GM12892 (cell line): ENCODE measurements around the gene PLXDC1.
"Not testable (repeated sequence)": the region's sequence is repeated elsewhere in the genome, so short reads cannot be mapped to it uniquely, and the experiment has no call there.

Experiments used
- DNase-seq: peaks from one replicate; pipeline ENCODE4 v3.0.0; 2011; ENCODE audit not compliant: insufficient read length
- FAIRE-seq: peaks from 2 replicates; lab custom pipeline; 2011; peaks lifted over from hg19 to GRCh38; lab: Jason Lieb, UNC
- POLR2A ChIP-seq: IDR thresholded peaks from 2 replicates; pipeline ENCODE4 v1.6.1; 2011; ENCODE audit warnings: low read depth, low read length, control low read depth
- POLR2AphosphoS5 ChIP-seq: IDR thresholded peaks from 2 replicates; pipeline ENCODE4 v1.6.1; 2011; ENCODE audit warnings: low read depth, low read length, control low read depth
- TAF1 ChIP-seq: IDR thresholded peaks from 2 replicates; pipeline ENCODE4 v1.6.1; 2011; ENCODE audit warnings: low read depth, mild to moderate bottlenecking, control low read depth, low read length, borderline replicate concordance

The PLXDC1 gene

DNA sequence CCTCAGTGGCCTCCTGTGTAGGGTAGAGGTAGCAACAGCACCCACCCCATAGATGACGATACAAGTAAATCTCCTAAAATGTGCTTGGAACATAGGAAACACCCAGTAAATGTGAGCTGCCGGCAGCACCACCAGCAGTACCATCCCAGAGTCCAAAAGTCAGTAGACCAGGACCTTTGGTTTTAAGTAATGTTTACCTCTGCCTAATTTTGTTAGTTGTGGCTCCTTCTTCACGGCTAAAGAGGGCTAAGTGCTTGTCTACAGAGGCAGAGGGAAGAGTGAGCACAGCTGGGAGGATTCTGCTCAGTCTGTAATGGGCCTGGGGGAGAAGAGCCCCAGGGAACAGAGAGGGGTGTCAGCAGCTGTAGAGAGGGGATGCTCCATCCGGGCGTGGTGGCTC, 92.9 kb downstream of the PLXDC1 start:
- TF ChIP-seq TAF1 (no peak), POLR2A (no peak), POLR2AphosphoS5 (no peak)
- FAIRE-seq (no peak), DNase-seq (no peak)

GRCh38 chr17:39057701-39058206, 93.7 kb downstream of the PLXDC1 start:
- FAIRE-seq (peak; percentile 17), DNase-seq (no peak)
- no peak for TF ChIP-seq POLR2AphosphoS5
- TF ChIP-seq TAF1: no peak
- no peak for TF ChIP-seq POLR2A

DNA sequence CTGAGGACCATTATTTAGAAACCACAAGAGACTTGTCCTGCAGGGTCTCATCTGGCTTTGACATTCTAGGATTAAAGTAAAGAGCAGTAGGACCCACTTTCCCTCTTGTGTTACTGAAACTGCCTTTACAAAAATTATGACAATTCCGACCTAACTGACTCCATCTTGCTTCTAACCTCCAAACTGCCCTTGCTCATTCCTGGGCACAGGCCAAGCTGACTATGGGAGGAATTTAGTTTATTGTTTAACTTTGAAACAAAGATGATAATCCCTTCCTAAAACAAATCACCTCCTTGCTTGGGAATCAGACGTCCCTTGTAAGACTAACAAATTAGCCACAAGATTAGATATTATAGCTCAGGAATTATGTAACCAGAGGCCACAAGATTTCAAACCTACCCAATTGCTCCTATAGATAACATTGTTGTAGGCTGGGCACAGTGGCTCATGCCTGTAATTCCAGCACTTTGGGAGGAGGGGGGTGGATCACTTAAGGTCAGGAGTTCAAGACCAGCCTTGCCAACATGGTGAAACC, 97.3 kb downstream of the PLXDC1 start:
- no peak for DNase-seq
- TF ChIP-seq POLR2A (no peak), TAF1 (no peak), POLR2AphosphoS5 (no peak)
- no peak for FAIRE-seq

DNA sequence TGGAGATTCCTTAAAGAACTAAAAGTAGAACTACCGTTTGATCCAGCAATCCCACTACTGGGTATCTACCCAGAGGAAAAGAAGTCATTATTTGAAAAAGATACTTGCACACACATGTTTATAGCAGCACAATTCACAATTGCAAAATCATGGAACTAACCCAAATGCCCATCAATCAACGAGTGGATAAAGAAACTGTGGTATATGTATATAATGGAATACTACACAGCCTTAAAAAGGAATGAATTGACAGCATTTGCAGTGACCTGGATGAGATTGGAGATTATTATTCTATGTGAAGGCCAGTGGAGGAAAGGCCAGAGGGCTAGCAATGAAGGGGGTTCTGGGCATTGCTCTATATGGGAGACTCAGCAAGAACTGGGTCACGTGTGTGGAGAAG, 99.0 kb downstream of the PLXDC1 start:
- not testable (repeated sequence) for FAIRE-seq, DNase-seq

DNA sequence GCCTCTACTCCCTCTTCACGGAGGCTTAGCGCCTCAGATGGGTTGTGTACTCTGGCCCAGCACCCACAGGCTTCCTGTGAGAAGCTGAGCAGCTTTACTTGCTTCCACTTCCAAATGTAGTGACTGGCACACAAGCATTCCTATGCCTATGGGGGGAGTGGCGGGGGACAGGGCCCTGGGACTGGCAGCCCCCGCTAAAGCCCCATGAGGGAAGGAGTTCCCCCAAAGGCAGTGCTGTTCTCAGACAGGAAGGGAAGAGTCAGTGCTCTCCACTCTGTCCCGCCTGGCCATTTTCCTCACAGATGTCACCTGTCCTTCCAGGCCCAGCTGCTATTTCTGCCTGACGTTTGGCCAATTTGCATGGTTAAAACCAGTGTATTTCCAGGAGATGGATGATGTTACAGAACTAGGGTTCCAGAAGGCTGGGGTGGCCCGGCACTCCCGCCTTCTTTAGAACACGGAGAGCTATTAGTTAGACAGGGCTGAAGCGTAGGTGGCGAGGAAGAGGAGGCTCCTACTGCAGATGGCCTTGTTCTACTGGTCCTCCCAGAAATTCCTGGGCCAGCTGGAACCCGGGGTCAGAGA, 100.3 kb downstream of the PLXDC1 start:
- TF ChIP-seq POLR2A (no peak), POLR2AphosphoS5 (no peak)
- FAIRE-seq (no peak), DNase-seq (no peak)

DNA sequence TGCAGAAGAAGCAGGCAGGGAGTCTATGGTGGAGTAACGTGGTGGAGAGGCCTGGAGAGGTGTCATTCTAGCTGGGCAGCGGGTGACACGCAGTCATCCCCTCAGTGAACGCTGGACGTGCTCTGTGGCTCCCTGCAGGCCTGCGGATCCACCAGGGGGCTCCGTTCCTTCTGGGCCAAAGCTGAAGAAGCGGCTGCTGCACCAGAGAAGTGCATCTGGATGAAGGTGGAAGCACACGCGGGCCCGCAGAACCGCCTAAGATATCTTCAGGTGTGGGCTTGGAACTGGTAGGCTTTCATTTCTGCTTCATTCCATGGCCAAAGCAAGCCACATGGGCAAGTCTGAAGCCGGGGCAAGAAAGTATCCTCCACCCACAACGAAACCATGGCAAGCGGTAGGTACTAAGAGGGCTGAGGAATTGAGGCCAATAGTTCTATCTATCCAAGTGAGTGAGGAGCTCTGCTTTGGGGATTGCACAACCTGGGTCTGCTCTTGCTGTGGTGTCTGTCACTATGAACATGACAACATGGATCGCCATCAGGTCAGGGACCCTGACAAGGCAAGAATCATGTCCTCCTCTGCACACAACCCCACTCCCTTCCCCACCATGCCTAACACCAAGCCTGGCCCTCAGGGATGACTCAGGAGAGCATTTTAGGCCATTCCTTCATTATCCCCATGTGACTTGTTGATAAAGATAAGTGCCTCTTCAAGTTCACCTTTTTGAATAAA, 105.3 kb downstream of the PLXDC1 start:
- DNase-seq: no peak
- no peak for TF ChIP-seq POLR2AphosphoS5
- no peak for TF ChIP-seq POLR2A
- no peak for TF ChIP-seq TAF1
- no peak for FAIRE-seq

- DNase-seq (no peak), FAIRE-seq (no peak)
- no peak for TF ChIP-seq POLR2AphosphoS5
- TF ChIP-seq POLR2A: no peak
- no peak for TF ChIP-seq TAF1
Measured at GRCh38 chr17:39036009-39036408, 115.4 kb downstream of the PLXDC1 start.

GRCh38 chr17:39035578-39035977, 115.9 kb downstream of the PLXDC1 start:
- FAIRE-seq: not testable (repeated sequence)

GRCh38 chr17:39028690-39029089, 122.7 kb downstream of the PLXDC1 start:
- FAIRE-seq: no peak

More at GRCh38 chr17:39035578-39035977, 115.9 kb downstream of the PLXDC1 start:
- not testable (repeated sequence) for DNase-seq

DNA sequence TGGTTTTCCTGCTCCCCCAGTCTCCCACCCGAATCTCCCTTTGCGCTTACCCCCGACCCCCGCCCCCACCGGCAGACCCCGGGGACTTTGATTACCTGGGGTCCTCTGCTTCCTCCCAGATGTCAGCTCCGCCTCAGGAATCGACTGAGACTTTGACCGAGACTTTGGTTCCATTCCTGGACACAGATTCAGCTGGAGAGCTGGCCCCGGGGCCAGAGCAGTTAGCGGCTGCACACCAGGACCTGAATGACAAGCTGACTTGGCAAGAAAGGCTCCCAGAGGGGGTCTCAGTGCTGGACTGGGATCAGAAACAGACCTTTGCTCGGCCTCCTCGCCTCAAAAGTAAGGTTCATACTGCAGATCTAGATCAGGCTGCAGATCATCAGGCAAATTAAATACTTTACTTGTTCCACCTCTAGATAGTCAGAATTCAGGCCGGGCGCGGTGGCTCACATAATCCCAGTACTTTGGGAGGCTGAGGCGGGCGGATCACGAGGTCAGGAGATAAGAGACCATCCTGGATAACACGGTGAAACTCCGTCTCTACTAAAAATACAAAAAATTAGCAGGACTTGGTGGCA, 123.9 kb downstream of the PLXDC1 start:
- FAIRE-seq: no peak
- no peak for TF ChIP-seq POLR2AphosphoS5
- no peak for TF ChIP-seq TAF1
- no peak for TF ChIP-seq POLR2A

More at GRCh38 chr17:39028690-39029089, 122.7 kb downstream of the PLXDC1 start:
- TF ChIP-seq TAF1: no peak
- no peak for TF ChIP-seq POLR2A
- no peak for DNase-seq

DNA sequence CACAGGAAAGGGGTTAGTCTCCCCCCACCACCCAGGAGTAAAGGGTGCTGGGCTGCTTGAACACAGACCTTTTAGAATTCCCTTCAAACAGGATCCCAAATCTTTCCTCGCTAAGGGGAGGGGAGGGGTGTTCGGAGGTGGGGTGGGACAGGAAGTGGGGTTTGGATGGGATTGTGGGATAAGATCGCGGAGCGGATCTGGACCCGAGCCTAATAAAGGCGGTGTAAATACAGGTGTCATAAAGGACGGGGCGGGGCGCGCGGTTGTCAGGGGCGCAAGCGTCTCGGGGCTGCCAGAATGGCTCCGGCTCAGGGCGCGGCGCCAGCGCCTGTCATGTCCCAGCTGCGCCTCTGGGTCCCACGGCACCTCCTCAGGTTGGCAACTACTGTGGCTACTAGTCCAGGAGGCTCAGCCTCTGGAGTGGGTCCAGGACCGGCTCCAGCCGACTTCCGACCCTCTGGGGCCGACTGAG, 124.4 kb downstream of the PLXDC1 start:
- DNase-seq (peak; percentile 36), FAIRE-seq (no peak)
- TF ChIP-seq POLR2AphosphoS5: no peak
- no peak for TF ChIP-seq POLR2A
- no peak for TF ChIP-seq TAF1

More for the DNA sequence above, 123.9 kb downstream of the PLXDC1 start:
- no peak for DNase-seq

DNA sequence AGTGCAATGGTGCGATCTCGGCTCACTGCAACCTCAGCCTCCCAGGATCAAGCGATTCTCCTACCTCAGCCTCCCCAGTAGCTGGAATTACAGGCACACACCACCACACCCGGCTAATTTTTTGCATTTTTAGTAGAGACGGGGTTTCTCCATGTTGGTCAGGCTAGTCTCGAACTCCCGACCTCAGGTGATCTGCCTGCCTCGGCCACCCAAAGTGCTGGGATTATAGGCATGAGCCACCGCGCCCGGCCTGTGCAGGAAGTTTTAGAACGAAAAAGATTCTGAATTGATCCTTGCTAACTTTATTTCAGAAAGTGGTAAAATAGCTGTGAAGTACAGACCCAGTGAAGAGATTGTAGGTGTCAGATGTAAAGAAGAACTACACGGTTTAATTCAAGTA, 125.1 kb downstream of the PLXDC1 start:
- FAIRE-seq, DNase-seq: not testable (repeated sequence)
